Neural cell (in vitro differentiated cells): ENCODE results near the gene WDR70.

Experiments used
- CTCF ChIP-seq: fragments of 450-650 bp; IDR thresholded peaks from 2 replicates; pipeline ENCODE4 v1.5.1; 2014; ENCODE audit warnings: antibody characterized with exemption, mild to moderate bottlenecking, moderate library complexity; ENCODE audit not compliant: poor library complexity, severe bottlenecking
- EP300 ChIP-seq: fragments of 450-650 bp; conservative IDR thresholded peaks from 2 replicates; pipeline ENCODE4 v1.6.1; 2014; ENCODE audit warnings: antibody characterized with exemption, mild to moderate bottlenecking, moderate library complexity; ENCODE audit not compliant: poor library complexity, severe bottlenecking
- EZH2 ChIP-seq: fragments of 200-600, 300-800 bp; shearing (Covaris generic), sonication (generic); IDR thresholded peaks from 2 replicates; pipeline ENCODE4 v1.6.1; 2014; ENCODE audit warnings: antibody characterized with exemption, low read length, borderline replicate concordance, mild to moderate bottlenecking; ENCODE audit not compliant: insufficient read depth, poor library complexity, severe bottlenecking
- POLR2AphosphoS5 ChIP-seq: IDR thresholded peaks from 2 replicates; pipeline ENCODE4 v1.6.1; 2012
- RAD21 ChIP-seq: fragments of 450-650 bp; conservative IDR thresholded peaks from 2 replicates; pipeline ENCODE4 v1.6.1; 2014; ENCODE audit warnings: antibody characterized with exemption, mild to moderate bottlenecking, moderate library complexity
- REST ChIP-seq: IDR thresholded peaks from 2 replicates; pipeline ENCODE4 v1.6.1; 2012; ENCODE audit warnings: borderline replicate concordance
- TAF1 ChIP-seq: IDR thresholded peaks from 2 replicates; pipeline ENCODE4 v1.6.1; 2012; ENCODE audit warnings: low read depth

GRCh38 chr5:37571985-37572384 is 192.9 kb downstream of the WDR70 start:
- no peak for TF ChIP-seq CTCF
- no peak for TF ChIP-seq EP300
- no peak for TF ChIP-seq RAD21
- TF ChIP-seq POLR2AphosphoS5 = no peak
- TF ChIP-seq REST = no peak
- TF ChIP-seq TAF1 = no peak
- TF ChIP-seq EZH2 = no peak
